ENCODE measurements around the gene COPE.

Gene COPE

GRCh38 chr19:18928018-18928805, 9.0 kb upstream of the COPE start:
- TF ChIP-seq CTCF (conservative IDR thresholded peaks at IDR 0.05) (no peak), ZFX (IDR thresholded peaks at IDR 0.05) (no peak)
- no peak overlapping the region for H3K27ac ChIP-seq

- no peak for TF ChIP-seq CTCF (conservative IDR thresholded peaks at IDR 0.05)
- no peak for TF ChIP-seq ZFX (IDR thresholded peaks at IDR 0.05)
- H3K27ac ChIP-seq, result no peak overlapping the region
These were observed 5.6 kb upstream of the COPE start for GRCh38 chr19:18924684-18925213.

- H3K27ac ChIP-seq, result no peak overlapping the region
- TF ChIP-seq CTCF (conservative IDR thresholded peaks at IDR 0.05), result no peak
- TF ChIP-seq ZFX (IDR thresholded peaks at IDR 0.05), result no peak
These were observed 3.2 kb upstream of the COPE start for GRCh38 chr19:18922228-18922985.

- no peak overlapping the region for H3K27ac ChIP-seq
- no peak for TF ChIP-seq CTCF (conservative IDR thresholded peaks at IDR 0.05)
- no peak for TF ChIP-seq ZFX (IDR thresholded peaks at IDR 0.05)
These were observed 2.4 kb upstream of the COPE start for GRCh38 chr19:18921593-18921992.

- peak overlapping the region; percentile 80 for H3K27ac ChIP-seq
- TF ChIP-seq ZFX (IDR thresholded peaks at IDR 0.05) (no peak), CTCF (conservative IDR thresholded peaks at IDR 0.05) (no peak)
These were observed 1.2 kb upstream of the COPE start for GRCh38 chr19:18920400-18920799.

GRCh38 chr19:18919900-18920214, 670 bp upstream of the COPE start:
- TF ChIP-seq ZFX (IDR thresholded peaks at IDR 0.05), result no peak; the same call in 1 of the 2 replicates
- TF ChIP-seq CTCF (conservative IDR thresholded peaks at IDR 0.05), result no peak
- peak overlapping the region; percentile 80 for H3K27ac ChIP-seq

- H3K27ac ChIP-seq, result peak overlapping the region; percentile 80
These were observed 1.6 kb downstream of the COPE start for GRCh38 chr19:18917593-18917992.

Measured in C4-2B (cell line).